ENCODE results near the gene MTX2.

MTX2 gene

GRCh38 chr2:176383836-176384442, 114.7 kb downstream of the MTX2 start:
- no peak overlapping the region for H3K4me3 ChIP-seq (ENCODE audit: low read depth, low read length)
- no peak for TF ChIP-seq CTCF (IDR thresholded peaks at IDR 0.05; ENCODE audit: control insufficient read depth, extremely low read depth, insufficient read depth)
- DNase-seq (ENCODE audit: low read depth): no peak

- H3K4me3 ChIP-seq (ENCODE audit: low read depth, low read length): no peak overlapping the region
- DNase-seq (ENCODE audit: low read depth): no peak
- no peak for TF ChIP-seq CTCF (IDR thresholded peaks at IDR 0.05; ENCODE audit: control insufficient read depth, extremely low read depth, insufficient read depth)
These were observed 116.0 kb downstream of the MTX2 start for GRCh38 chr2:176385219-176385759.

- H3K4me3 ChIP-seq (ENCODE audit: low read depth, low read length): no peak overlapping the region
- no peak for TF ChIP-seq CTCF (IDR thresholded peaks at IDR 0.05; ENCODE audit: control insufficient read depth, extremely low read depth, insufficient read depth)
- DNase-seq (ENCODE audit: low read depth): no peak
These were observed 116.6 kb downstream of the MTX2 start for GRCh38 chr2:176385838-176386237.
